HG03103 (cell line): ENCODE results near the gene WWOX.

Experiments
- ATAC-seq: cut with Tn5 transposase; IDR thresholded peaks from one replicate; pipeline ENCODE4 v1.9.1; 2021; ENCODE audit warnings: low read depth; ENCODE audit not compliant: unreplicated experiment

Gene WWOX

GRCh38 chr16:78837706-78838105 is 738.3 kb downstream of the WWOX start:
- ATAC-seq: no peak

- no peak for ATAC-seq
Observed at GRCh38 chr16:78838276-78838675, 738.8 kb downstream of the WWOX start.

GRCh38 chr16:78842950-78843349 is 743.5 kb downstream of the WWOX start:
- ATAC-seq: no peak

- ATAC-seq: no peak
Observed at GRCh38 chr16:78843978-78844377, 744.5 kb downstream of the WWOX start.

- no peak for ATAC-seq
Observed at GRCh38 chr16:78844682-78845081, 745.2 kb downstream of the WWOX start.

- ATAC-seq: no peak
Observed at GRCh38 chr16:78851266-78851665, 751.8 kb downstream of the WWOX start.

- ATAC-seq: no peak
Observed at GRCh38 chr16:78852081-78852635, 752.7 kb downstream of the WWOX start.

- no peak for ATAC-seq
Observed at GRCh38 chr16:78862022-78862421, 762.6 kb downstream of the WWOX start.

- ATAC-seq: no peak
Observed at GRCh38 chr16:78866521-78866920, 767.1 kb downstream of the WWOX start.

GRCh38 chr16:78869492-78869891 is 770.0 kb downstream of the WWOX start:
- ATAC-seq: no peak

- ATAC-seq: no peak
Observed at GRCh38 chr16:78871241-78871640, 771.8 kb downstream of the WWOX start.

GRCh38 chr16:78876671-78877070 is 777.2 kb downstream of the WWOX start:
- no peak for ATAC-seq

GRCh38 chr16:78877114-78877655 is 777.7 kb downstream of the WWOX start:
- ATAC-seq: no peak

GRCh38 chr16:78878570-78878969 is 779.1 kb downstream of the WWOX start:
- no peak for ATAC-seq

GRCh38 chr16:78879011-78879410 is 779.6 kb downstream of the WWOX start:
- no peak for ATAC-seq

GRCh38 chr16:78882150-78882549 is 782.7 kb downstream of the WWOX start:
- ATAC-seq: no peak

GRCh38 chr16:78882751-78883150 is 783.3 kb downstream of the WWOX start:
- no peak for ATAC-seq

GRCh38 chr16:78884204-78884603 is 784.8 kb downstream of the WWOX start:
- ATAC-seq: no peak

- ATAC-seq: no peak
Observed at GRCh38 chr16:78889346-78889745, 789.9 kb downstream of the WWOX start.

GRCh38 chr16:78890373-78890895 is 791.0 kb downstream of the WWOX start:
- ATAC-seq: no peak

GRCh38 chr16:78892951-78893733 is 793.7 kb downstream of the WWOX start:
- ATAC-seq: no peak

- no peak for ATAC-seq
Observed at GRCh38 chr16:78894886-78895285, 795.4 kb downstream of the WWOX start.
